ENCODE results near the gene ADISSP. TPM values are rescaled to one million over a fixed set of nuclear protein-coding genes. Genes with fewer than 3 reads are reported as not detected.

ADISSP gene
- total RNA-seq (10 to 100 TPM; 14.0 to 27.4 (median 18.4) TPM), polyA plus RNA-seq (10 to 100 TPM; 20.7 to 21.7 TPM), total RNA-seq (8.7 reads per million, percentile 33 among the genes with 10 or more reads in this experiment)

DNA sequence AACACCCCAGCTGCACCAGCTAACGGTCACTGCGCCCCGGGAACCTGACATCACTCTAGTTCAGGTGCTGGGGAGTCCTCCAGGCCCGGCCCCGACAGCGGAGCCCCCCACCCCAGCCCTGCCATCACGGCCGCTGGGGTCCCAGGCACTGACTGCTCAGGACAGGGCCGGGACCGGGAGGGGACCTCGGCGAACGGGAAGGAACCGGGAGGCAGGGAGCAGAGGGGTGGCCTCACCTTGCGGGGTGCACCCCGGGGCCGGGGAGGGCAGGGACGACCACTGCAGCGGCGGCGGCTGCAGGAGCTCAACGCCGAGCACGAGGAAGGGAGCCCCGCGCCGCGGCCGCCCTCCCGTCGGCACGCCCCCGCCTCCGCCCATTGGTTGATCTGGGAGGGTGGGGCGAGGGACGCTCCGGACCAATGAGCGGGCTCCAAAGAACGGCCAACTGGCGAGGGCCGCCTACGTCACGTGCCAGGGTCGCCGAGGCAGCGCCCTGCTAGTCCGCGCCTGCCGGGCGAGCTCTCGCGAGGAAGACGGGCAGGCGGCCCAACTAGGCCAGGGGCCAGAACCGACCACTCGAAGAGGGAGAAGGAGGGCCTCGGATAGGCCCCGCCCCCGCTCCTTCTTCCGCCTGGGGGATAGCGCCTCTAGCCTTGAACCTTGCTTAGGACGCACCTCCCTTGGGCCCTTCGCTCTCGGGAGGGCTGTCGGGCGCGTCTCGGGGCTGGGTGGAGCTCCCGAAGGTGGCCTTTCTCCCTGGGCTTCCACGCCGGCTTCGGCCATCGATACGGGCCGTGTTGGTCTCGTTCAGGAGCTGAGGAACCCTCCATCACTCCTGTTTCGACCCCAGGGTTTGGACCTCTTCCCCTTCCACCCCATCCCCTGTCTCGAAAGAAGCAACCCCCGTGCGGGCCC, at the start of gene ADISSP:
Gene ADISSP, minus strand, starts transcription at position 327 of the 915 bp plus-strand sequence. CDS start 7,653 bp downstream, outside the sequence.
- no peaks in the 10 kb centered on the region for H3K9me3 ChIP-seq (ENCODE audit: control insufficient read depth in 2 of 3, low read length in 3 of 3)
- H3K4me3 ChIP-seq (ENCODE audit: low read length) = peak within 1 kb of the TSS; percentile 96
- H3K27ac Mint-ChIP-seq = peak within 1 kb of the TSS; percentile 89 to 98 (median 94)
- no peaks in the 10 kb centered on the region for H3K27me3 ChIP-seq (ENCODE audit: control insufficient read depth in 2 of 2, insufficient read depth in 2 of 2, low read length in 2 of 2)
- H3K27me3 Mint-ChIP-seq = peaks cover 0 to 6% (median 0%) of the 10 kb centered on the region in 5 donors
- H3K4me3 Mint-ChIP-seq = peak within 1 kb of the TSS; percentile 78 to 94 (median 90)
- peaks cover 6 to 13% of the 10 kb centered on the region in 2 donors for H3K4me1 ChIP-seq (ENCODE audit: control insufficient read depth in 2 of 2, insufficient read depth in 2 of 2, low read length in 2 of 2)
- intact Hi-C loops (cut with micrococcal nuclease) = loop anchor here (1.0 to 10.0 kb wide), 18 partner anchors 10 to 1357 kb away; partner anchors contain the start of genes AP5S1 (in 2 of the 2), CDC25B (in 2 of the 2), CENPB (in 2 of the 2) and MAVS (in 2 of the 2)
- H3K4me1 Mint-ChIP-seq = peaks cover 11 to 29% (median 21%) of the 10 kb centered on the region in 7 donors
- H3K27ac ChIP-seq (ENCODE audit: low read depth, low read length) = peak within 1 kb of the TSS; percentile 100
- ATAC-seq = peak; percentile 93
- H3K36me3 Mint-ChIP-seq = no peaks in the 10 kb centered on the region
- peak; percentile 92 to 98 (median 94) for DNase-seq
- peaks cover 0 to 2% (median 0%) of the 10 kb centered on the region in 11 donors for H3K9me3 Mint-ChIP-seq
- ChIA-PET POLR2A (interaction anchor here (0.5 to 2.8 kb wide), 23 partner anchors 8 to 90 kb away, joined by 3 to 43 read pairs (median 5); partner anchors contain the start of genes AP5S1, CDC25B, CENPB and SPEF1), CTCF (interaction anchor here (0.8 to 4.0 kb wide), 12 partner anchors 8 to 318 kb away, joined by 3 to 24 read pairs (median 4); no protein-coding TSS in a partner anchor)
- H3K36me3 ChIP-seq (ENCODE audit: control insufficient read depth in 2 of 3, insufficient read depth in 3 of 3, low read length in 3 of 3) = no peaks in the 10 kb centered on the region

DNA sequence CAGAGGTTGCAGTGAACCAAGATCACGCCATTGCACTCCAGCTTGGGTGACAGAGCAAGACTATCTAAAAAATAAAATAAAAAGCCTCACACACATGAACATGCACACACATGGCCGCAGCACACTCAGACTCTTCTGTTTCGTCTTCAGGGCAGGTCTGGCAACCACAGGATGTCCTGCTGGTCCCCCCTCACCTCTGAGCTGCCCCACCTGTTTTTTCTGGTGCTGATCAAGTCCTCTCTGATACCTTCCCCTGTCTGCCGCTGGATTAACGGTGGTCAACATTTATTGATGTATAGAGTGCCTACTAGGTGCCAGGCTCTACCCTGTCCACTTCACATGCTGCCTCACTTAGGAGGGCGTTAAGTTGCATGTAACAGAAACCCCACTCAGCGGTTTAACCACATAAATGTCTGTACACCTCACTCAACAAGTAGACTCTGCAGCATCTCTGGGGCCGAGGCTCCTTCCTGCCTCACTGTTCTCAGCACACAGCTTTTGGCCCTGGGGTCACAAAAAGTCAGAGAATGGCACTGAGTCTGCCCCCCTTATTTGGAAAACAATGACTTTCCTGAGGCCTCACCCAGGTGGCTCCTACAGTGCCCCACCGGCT, 48.3 kb upstream of the ADISSP start:
- Histone ChIP-seq H3K36me3 (ENCODE audit: control insufficient read depth in 2 of 3, insufficient read depth in 3 of 3, low read length in 3 of 3) (no peaks in the 10 kb centered on the region), H3K27ac (ENCODE audit: low read depth, low read length) (peak overlapping the region; percentile 47), H3K4me3 (ENCODE audit: low read length) (no peak overlapping the region), H3K4me1 (ENCODE audit: control insufficient read depth in 2 of 2, insufficient read depth in 2 of 2, low read length in 2 of 2) (peaks cover 55 to 73% of the 10 kb centered on the region in 2 donors), H3K27me3 (ENCODE audit: control insufficient read depth in 2 of 2, insufficient read depth in 2 of 2, low read length in 2 of 2) (no peaks in the 10 kb centered on the region), H3K9me3 (ENCODE audit: control insufficient read depth in 2 of 3, low read length in 3 of 3) (no peaks in the 10 kb centered on the region)
- H3K27ac Mint-ChIP-seq = peak overlapping the region; percentile 81 to 98 (median 92)
- ChIA-PET CTCF (interaction anchor here (1.1 to 6.8 kb wide), 3 partner anchors 16 to 29 kb away, joined by 4 to 45 read pairs (median 9); partner anchors contain the start of gene CDC25B), POLR2A (interaction anchor here (0.8 to 13.1 kb wide), 4 partner anchors 10 to 74 kb away, joined by 3 to 134 read pairs (median 4); partner anchors contain the start of gene CDC25B)
- no peaks in the 10 kb centered on the region for H3K9me3 Mint-ChIP-seq
- intact Hi-C loops (cut with micrococcal nuclease) = no loop called here
- peak overlapping the region; percentile 59 to 90 (median 80) for H3K4me3 Mint-ChIP-seq
- no peaks in the 10 kb centered on the region for H3K27me3 Mint-ChIP-seq
- DNase-seq (peak in 4 of 9 donors; percentile 31 to 37 (median 34)), ATAC-seq (no peak)
- H3K4me1 Mint-ChIP-seq = peaks cover 44 to 74% (median 70%) of the 10 kb centered on the region in 7 donors
- peaks cover 0 to 15% (median 0%) of the 10 kb centered on the region in 5 donors for H3K36me3 Mint-ChIP-seq

DNA sequence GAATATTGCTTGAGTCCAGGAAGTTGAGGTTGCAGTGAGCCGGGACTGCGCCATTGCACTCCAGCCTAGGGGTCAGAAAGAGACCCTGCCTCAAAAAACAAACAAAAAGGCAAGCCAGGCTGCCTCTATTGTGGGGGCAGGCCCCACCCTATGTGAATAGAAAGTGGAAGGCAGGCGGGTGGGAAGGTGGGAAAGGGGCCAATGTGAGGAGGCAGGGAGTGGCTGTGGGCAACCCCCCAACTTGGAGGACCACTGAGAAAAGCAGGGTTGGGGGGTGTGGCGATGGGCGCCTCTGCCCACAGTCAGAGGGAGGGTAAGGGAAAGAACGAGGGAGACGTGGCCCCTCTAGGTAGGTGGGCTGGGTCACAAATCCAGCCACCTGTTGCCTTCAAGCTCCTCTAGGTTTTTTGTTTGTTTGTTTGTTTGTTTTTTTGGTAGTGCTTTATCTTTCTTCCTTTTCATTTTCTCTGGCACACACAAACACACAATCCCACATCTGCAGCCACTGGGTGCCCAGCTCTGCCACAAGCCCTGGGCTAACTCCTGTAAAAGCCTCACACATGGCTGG, 47.5 kb upstream of the ADISSP start:
- ATAC-seq = no peak
- Mint-ChIP-seq H3K27me3 (no peaks in the 10 kb centered on the region), H3K4me3 (peak overlapping the region in 6 of 10 donors; percentile 10 to 90 (median 40)), H3K27ac (peak overlapping the region in 7 of 9 donors; percentile 89 to 96 (median 92)), H3K36me3 (peaks cover 0 to 18% (median 0%) of the 10 kb centered on the region in 5 donors), H3K4me1 (peaks cover 44 to 77% (median 74%) of the 10 kb centered on the region in 7 donors), H3K9me3 (no peaks in the 10 kb centered on the region)
- intact Hi-C loops (cut with micrococcal nuclease) = no loop called here
- no peak overlapping the region for H3K4me3 ChIP-seq (ENCODE audit: low read length)
- ChIA-PET POLR2A (interaction anchor here (0.8 to 13.1 kb wide), 5 partner anchors 11 to 75 kb away, joined by 3 to 134 read pairs (median 5); partner anchors contain the start of genes ADISSP and CDC25B), CTCF (interaction anchor here (1.0 to 6.8 kb wide), 5 partner anchors 15 to 40 kb away, joined by 3 to 45 read pairs (median 6); partner anchors contain the start of gene CDC25B)
- H3K27ac ChIP-seq (ENCODE audit: low read depth, low read length) = no peak overlapping the region
- no peaks in the 10 kb centered on the region for H3K9me3 ChIP-seq (ENCODE audit: control insufficient read depth in 2 of 3, low read length in 3 of 3)
- no peaks in the 10 kb centered on the region for H3K36me3 ChIP-seq (ENCODE audit: control insufficient read depth in 2 of 3, insufficient read depth in 3 of 3, low read length in 3 of 3)
- peaks cover 61 to 78% of the 10 kb centered on the region in 2 donors for H3K4me1 ChIP-seq (ENCODE audit: control insufficient read depth in 2 of 2, insufficient read depth in 2 of 2, low read length in 2 of 2)
- no peaks in the 10 kb centered on the region for H3K27me3 ChIP-seq (ENCODE audit: control insufficient read depth in 2 of 2, insufficient read depth in 2 of 2, low read length in 2 of 2)
- no peak for DNase-seq

DNA sequence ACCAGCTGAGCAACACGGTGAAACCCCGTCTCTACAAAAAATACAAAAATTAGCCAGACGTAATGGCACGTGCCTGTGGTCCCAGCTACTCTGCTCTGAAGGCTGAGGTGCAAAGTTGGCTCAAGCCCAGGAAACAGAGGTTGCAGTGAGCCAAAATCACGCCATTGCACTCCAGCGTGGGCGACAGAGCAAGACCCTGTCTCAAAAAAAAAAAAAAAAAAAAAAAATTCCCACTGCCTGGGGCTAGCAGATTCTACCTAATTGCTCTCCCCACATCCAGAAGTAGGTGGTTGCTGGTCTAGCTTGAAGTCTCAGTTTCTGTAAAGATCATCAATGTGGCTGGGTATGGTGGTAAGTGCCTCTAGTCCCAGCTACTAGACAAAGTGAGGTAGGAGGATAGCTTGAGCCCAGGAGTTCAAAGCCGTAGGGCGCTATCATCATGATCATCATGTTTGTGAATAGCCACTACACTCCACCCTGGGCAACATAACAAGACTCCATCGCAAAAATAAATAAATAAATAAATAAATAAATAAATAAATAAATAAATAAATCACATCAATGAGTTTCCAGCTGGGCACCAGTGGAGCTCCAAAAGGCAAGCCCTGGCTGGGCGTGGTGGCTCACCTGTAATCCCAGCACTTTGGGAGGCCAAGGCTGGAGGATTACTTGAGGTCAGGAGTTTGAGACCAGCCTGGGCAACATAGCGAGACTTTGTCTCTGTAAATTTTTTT, 46.5 kb upstream of the ADISSP start:
- peak overlapping the region in 8 of 9 donors; percentile 93 to 100 (median 97) for H3K27ac Mint-ChIP-seq
- POLR2A ChIA-PET = interaction anchor here (0.6 to 13.1 kb wide), 10 partner anchors 10 to 665 kb away, joined by 3 to 134 read pairs (median 4); partner anchors contain the start of genes ADISSP and CDC25B
- peaks cover 58 to 75% of the 10 kb centered on the region in 2 donors for H3K4me1 ChIP-seq (ENCODE audit: control insufficient read depth in 2 of 2, insufficient read depth in 2 of 2, low read length in 2 of 2)
- no peaks in the 10 kb centered on the region for H3K27me3 ChIP-seq (ENCODE audit: control insufficient read depth in 2 of 2, insufficient read depth in 2 of 2, low read length in 2 of 2)
- no peaks in the 10 kb centered on the region for H3K9me3 ChIP-seq (ENCODE audit: control insufficient read depth in 2 of 3, low read length in 3 of 3)
- no peak overlapping the region for H3K4me3 ChIP-seq (ENCODE audit: low read length)
- peaks cover 0 to 20% (median 0%) of the 10 kb centered on the region in 5 donors for H3K36me3 Mint-ChIP-seq
- ATAC-seq (no peak), DNase-seq (peak in 1 of 9 donors; percentile 17)
- intact Hi-C loops (cut with micrococcal nuclease) = no loop called here
- no peaks in the 10 kb centered on the region for H3K36me3 ChIP-seq (ENCODE audit: control insufficient read depth in 2 of 3, insufficient read depth in 3 of 3, low read length in 3 of 3)
- H3K27me3 Mint-ChIP-seq = no peaks in the 10 kb centered on the region
- peak overlapping the region; percentile 65 for H3K27ac ChIP-seq (ENCODE audit: low read depth, low read length)
- peaks cover 44 to 74% (median 68%) of the 10 kb centered on the region in 7 donors for H3K4me1 Mint-ChIP-seq
- H3K9me3 Mint-ChIP-seq = no peaks in the 10 kb centered on the region
- peak overlapping the region; percentile 39 to 90 (median 66) for H3K4me3 Mint-ChIP-seq
- CTCF ChIA-PET = interaction anchor here (0.8 to 6.8 kb wide), 8 partner anchors 9 to 41 kb away, joined by 3 to 45 read pairs (median 4); partner anchors contain the start of genes CDC25B and CENPB

DNA sequence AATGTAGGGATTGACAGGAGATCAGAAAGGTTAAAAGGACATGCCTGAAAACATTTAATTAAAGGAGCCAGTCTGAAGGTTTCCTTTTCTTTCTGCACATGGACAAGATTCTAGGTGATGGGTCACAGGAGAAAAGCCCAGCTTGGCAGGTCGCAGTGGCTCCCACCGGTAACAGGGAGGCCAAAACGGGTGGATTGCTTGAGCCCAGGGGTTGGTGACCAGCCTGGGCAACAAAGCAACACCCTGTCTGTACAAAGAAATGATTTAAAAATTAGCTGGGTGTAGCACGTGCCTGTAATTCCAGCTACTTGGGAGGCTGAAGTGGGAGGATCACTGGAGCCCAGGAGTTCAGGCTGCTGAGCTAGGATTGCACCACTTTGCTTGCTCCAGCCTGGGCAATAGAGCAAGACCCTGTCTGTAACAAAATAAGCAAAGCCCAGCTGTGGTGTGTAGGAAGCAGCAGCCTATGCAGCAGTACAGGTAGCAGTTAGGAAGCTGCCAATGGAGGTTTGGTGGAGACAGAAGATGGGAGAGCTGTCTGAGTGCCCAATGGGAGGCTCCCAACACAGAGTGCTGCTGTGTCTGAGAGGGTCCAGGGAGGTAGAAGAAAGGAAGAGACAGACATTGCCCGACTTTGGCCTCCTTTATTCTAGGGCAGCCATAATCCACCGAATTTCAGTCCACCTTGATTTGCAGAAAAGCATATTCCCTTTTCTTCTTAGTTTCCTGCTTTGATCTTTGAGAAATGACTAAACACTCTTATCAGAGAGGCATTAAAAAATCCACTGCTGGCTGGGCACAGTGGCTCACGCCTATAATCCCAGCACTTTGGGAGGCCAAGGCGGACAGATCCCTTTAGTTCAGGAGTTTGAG, 45.7 kb upstream of the ADISSP start:
- H3K36me3 ChIP-seq (ENCODE audit: control insufficient read depth in 2 of 3, insufficient read depth in 3 of 3, low read length in 3 of 3) = no peaks in the 10 kb centered on the region
- H3K27ac ChIP-seq (ENCODE audit: low read depth, low read length) = peak overlapping the region; percentile 65
- peaks cover 55 to 69% of the 10 kb centered on the region in 2 donors for H3K4me1 ChIP-seq (ENCODE audit: control insufficient read depth in 2 of 2, insufficient read depth in 2 of 2, low read length in 2 of 2)
- no peak for ATAC-seq
- Mint-ChIP-seq H3K36me3 (peaks cover 0 to 20% (median 0%) of the 10 kb centered on the region in 5 donors), H3K27me3 (no peaks in the 10 kb centered on the region), H3K4me3 (peak overlapping the region; percentile 39 to 90 (median 66)), H3K9me3 (no peaks in the 10 kb centered on the region), H3K4me1 (peaks cover 45 to 72% (median 66%) of the 10 kb centered on the region in 7 donors), H3K27ac (peak overlapping the region; percentile 74 to 100 (median 96))
- no peak overlapping the region for H3K4me3 ChIP-seq (ENCODE audit: low read length)
- ChIA-PET POLR2A (interaction anchor here (0.8 to 13.1 kb wide), 6 partner anchors 9 to 176 kb away, joined by 3 to 134 read pairs (median 8); partner anchors contain the start of genes ADISSP and CDC25B), CTCF (interaction anchor here (0.8 to 6.8 kb wide), 9 partner anchors 9 to 45 kb away, joined by 3 to 45 read pairs (median 5); partner anchors contain the start of genes CDC25B and CENPB)
- H3K9me3 ChIP-seq (ENCODE audit: control insufficient read depth in 2 of 3, low read length in 3 of 3) = no peaks in the 10 kb centered on the region
- H3K27me3 ChIP-seq (ENCODE audit: control insufficient read depth in 2 of 2, insufficient read depth in 2 of 2, low read length in 2 of 2) = no peaks in the 10 kb centered on the region
- intact Hi-C loops (cut with micrococcal nuclease) = no loop called here
- peak in 1 of 9 donors; percentile 14 for DNase-seq
